ENCODE measurements around the gene COQ8B.

DNA sequence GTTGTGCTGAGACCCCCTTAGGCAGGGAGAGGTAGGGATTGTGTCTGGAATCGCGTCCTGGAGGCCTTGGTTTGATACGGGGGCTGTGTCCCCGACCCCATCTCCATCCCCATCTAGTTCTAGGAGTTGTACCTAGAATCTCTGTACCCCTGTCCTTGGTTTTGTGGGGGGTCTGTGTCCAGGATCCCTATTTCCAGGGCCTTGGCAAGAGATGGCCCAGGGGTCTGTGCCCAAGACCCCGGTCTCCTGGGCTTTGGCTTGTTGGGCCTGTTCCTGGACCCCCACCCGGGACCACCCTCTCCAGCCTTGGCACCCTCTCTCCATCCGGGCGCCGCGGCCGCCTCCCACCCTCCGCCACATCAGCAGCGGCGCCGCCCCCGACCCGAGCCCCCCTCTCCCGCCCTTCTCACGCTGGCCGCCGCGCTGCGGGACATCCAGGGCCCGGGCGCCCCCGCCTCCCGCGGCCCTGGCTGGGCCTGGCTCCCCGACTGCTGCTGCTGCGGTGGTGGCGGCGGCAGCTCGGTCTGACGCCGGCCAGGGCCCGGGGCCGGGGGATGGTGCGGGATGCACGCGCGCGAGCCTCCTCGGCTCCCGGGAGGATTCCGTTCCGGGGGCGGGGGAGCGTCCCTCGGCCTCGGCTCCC is 26.5 kb downstream of the COQ8B start, which contains the start of gene NUMBL:
- no peak for TF ChIP-seq EZH2 (IDR thresholded peaks at IDR 0.05; ENCODE audit: low read length, unreplicated experiment)
- TF ChIP-seq, protein P1, sequence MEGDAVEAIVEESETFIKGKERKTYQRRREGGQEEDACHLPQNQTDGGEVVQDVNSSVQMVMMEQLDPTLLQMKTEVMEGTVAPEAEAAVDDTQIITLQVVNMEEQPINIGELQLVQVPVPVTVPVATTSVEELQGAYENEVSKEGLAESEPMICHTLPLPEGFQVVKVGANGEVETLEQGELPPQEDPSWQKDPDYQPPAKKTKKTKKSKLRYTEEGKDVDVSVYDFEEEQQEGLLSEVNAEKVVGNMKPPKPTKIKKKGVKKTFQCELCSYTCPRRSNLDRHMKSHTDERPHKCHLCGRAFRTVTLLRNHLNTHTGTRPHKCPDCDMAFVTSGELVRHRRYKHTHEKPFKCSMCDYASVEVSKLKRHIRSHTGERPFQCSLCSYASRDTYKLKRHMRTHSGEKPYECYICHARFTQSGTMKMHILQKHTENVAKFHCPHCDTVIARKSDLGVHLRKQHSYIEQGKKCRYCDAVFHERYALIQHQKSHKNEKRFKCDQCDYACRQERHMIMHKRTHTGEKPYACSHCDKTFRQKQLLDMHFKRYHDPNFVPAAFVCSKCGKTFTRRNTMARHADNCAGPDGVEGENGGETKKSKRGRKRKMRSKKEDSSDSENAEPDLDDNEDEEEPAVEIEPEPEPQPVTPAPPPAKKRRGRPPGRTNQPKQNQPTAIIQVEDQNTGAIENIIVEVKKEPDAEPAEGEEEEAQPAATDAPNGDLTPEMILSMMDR (conservative IDR thresholded peaks at IDR 0.05; ENCODE audit: low read depth, low read length): no peak
- TF ChIP-seq EZH2phosphoT487 (IDR thresholded peaks at IDR 0.05; ENCODE audit: borderline replicate concordance, low read length): no peak
